HEK293 (cell line): Measurements from ENCODE around the gene DCAF5.
A peak's percentile ranks its signal among the peaks of the same experiment; 100 is the strongest.

ENCODE experiments used
- CTCF ChIA-PET: fragments of 350-600 bp; formaldehyde crosslinking; extraction: SDS; loops from one replicate; lab custom pipeline; 2021; ENCODE audit warnings: antibody characterized with exemption; lab: Yijun Ruan, JAX
- POLR2A ChIA-PET: fragments of 300-600 bp; formaldehyde crosslinking; extraction: SDS; loops from one replicate; lab custom pipeline; 2020; ENCODE audit warnings: antibody characterized with exemption, inconsistent platforms; lab: Yijun Ruan, JAX
- H3K27ac ChIP-seq: fragments of 200-500 bp; sonication (Bioruptor generic); 2 replicates; pipeline ENCODE4 v1.5.1; 2014; ENCODE audit warnings: low read depth, low read length, control low read depth, inconsistent platforms; ENCODE audit errors: extremely low read depth
- H3K36me3 ChIP-seq, 2 experiments: fragments of 200-500 bp in 1 of 2; sonication (Bioruptor generic) in 1 of 2; 1 replicate in 1 of 2; 2 replicates in 1 of 2; pipeline ENCODE4 v1.5.1; 2014 to 2017; ENCODE audit warnings: inconsistent platforms in 2 of 2, low read length in 2 of 2; ENCODE audit not compliant: control insufficient read depth in 2 of 2, insufficient read depth in 1 of 2
- H3K4me1 ChIP-seq: fragments of 200-500 bp; sonication (Bioruptor generic); 2 replicates; pipeline ENCODE4 v1.5.1; 2014; ENCODE audit warnings: mild to moderate bottlenecking, low read length, inconsistent platforms; ENCODE audit not compliant: control insufficient read depth, insufficient read depth
- H3K4me3 ChIP-seq: 2 replicates; pipeline ENCODE4 v1.5.1; 2011; ENCODE audit warnings: low read depth, mild to moderate bottlenecking, control low read depth, low read length, moderate library complexity
- H3K9me3 ChIP-seq: fragments of 200-500 bp; sonication (Bioruptor generic); 2 replicates; pipeline ENCODE4 v1.5.1; 2014; ENCODE audit warnings: low read depth, low read length, inconsistent platforms; ENCODE audit not compliant: control insufficient read depth, insufficient read depth
- GLI2 ChIP-seq: fragments of 450-650 bp; formaldehyde crosslinking; IDR thresholded peaks from 2 replicates; pipeline ENCODE4; 2017; ENCODE audit warnings: missing biosample characterization, missing genetic modification characterization, low read depth, borderline replicate concordance
- GLIS2 ChIP-seq: fragments of 450-650 bp; formaldehyde crosslinking; IDR thresholded peaks from 2 replicates; pipeline ENCODE4 v1.5.1; 2016; ENCODE audit warnings: missing biosample characterization, missing genetic modification characterization
- HOXD13 ChIP-seq: sonication (generic); formaldehyde crosslinking; IDR thresholded peaks from 2 replicates; pipeline ENCODE4 v1.8.0; 2022; ENCODE audit warnings: missing genetic modification reagents, borderline replicate concordance
- KLF16 ChIP-seq: fragments of 450-650 bp; formaldehyde crosslinking; IDR thresholded peaks from 2 replicates; pipeline ENCODE4 v1.5.1; 2017; ENCODE audit warnings: missing biosample characterization, missing genetic modification characterization
- MZF1 ChIP-seq: fragments of 450-650 bp; formaldehyde crosslinking; IDR thresholded peaks from 2 replicates; pipeline ENCODE4 v1.5.1; 2017; ENCODE audit warnings: missing biosample characterization, missing genetic modification characterization, borderline replicate concordance
- PRDM10 ChIP-seq: fragments of 450-650 bp; formaldehyde crosslinking; IDR thresholded peaks from 2 replicates; pipeline ENCODE4 v1.5.1; 2016; ENCODE audit warnings: missing biosample characterization, missing genetic modification characterization
- ZNF24 ChIP-seq: fragments of 450-650 bp; formaldehyde crosslinking; IDR thresholded peaks from 2 replicates; pipeline ENCODE4 v1.5.1; 2016; ENCODE audit warnings: missing biosample characterization, missing genetic modification characterization
- ZNF280D ChIP-seq: fragments of 450-650 bp; formaldehyde crosslinking; IDR thresholded peaks from 2 replicates; pipeline ENCODE4 v1.5.1; 2016; ENCODE audit warnings: missing biosample characterization, missing genetic modification characterization
- ZNF292 ChIP-seq: fragments of 450-650 bp; formaldehyde crosslinking; IDR thresholded peaks from 2 replicates; pipeline ENCODE4 v1.5.1; 2016; ENCODE audit warnings: low read depth, missing biosample characterization, missing genetic modification characterization, borderline replicate concordance
- ZNF433 ChIP-seq: fragments of 450-650 bp; formaldehyde crosslinking; IDR thresholded peaks from 2 replicates; pipeline ENCODE4 v1.5.1; 2016; ENCODE audit warnings: missing biosample characterization, missing genetic modification characterization, low read depth
- ZNF544 ChIP-seq: fragments of 450-650 bp; formaldehyde crosslinking; IDR thresholded peaks from 2 replicates; pipeline ENCODE4 v1.5.0; 2017; ENCODE audit warnings: missing biosample characterization, missing genetic modification characterization
- ZNF660 ChIP-seq: fragments of 450-650 bp; IDR thresholded peaks from 2 replicates; pipeline ENCODE4 v1.5.1; 2018; ENCODE audit warnings: missing biosample characterization, mild to moderate bottlenecking, missing genetic modification characterization
- ZNF664 ChIP-seq: fragments of 450-650 bp; formaldehyde crosslinking; IDR thresholded peaks from 2 replicates; pipeline ENCODE4 v1.5.1; 2016; ENCODE audit warnings: missing biosample characterization, missing genetic modification characterization
- ZNF777 ChIP-seq: fragments of 450-650 bp; formaldehyde crosslinking; IDR thresholded peaks from 2 replicates; pipeline ENCODE4 v1.5.1; 2017; ENCODE audit warnings: missing biosample characterization, missing genetic modification characterization, borderline replicate concordance
- ZNF837 ChIP-seq: fragments of 450-650 bp; formaldehyde crosslinking; IDR thresholded peaks from 2 replicates; pipeline ENCODE4 v1.5.1; 2016; ENCODE audit warnings: missing biosample characterization, missing genetic modification characterization
- ZSCAN5A ChIP-seq: fragments of 450-650 bp; formaldehyde crosslinking; IDR thresholded peaks from 2 replicates; pipeline ENCODE4 v1.5.1; 2016; ENCODE audit warnings: missing biosample characterization, missing genetic modification characterization

Gene DCAF5

GRCh38 chr14:69101331-69101826, 51.5 kb downstream of the DCAF5 start (continued):
- no peak for TF ChIP-seq ZNF544
- 0 out of 2 replicates have a peak, but pooled peaks have one; percentile 18 for TF ChIP-seq PRDM10
- no peak for TF ChIP-seq ZNF837 (tag by site-specific recombination)
- no peak for TF ChIP-seq HOXD13
- TF ChIP-seq ZNF660 (tag by site-specific recombination): 0 out of 2 replicates have a peak, but pooled peaks have one; percentile 30
- TF ChIP-seq ZNF664 (tag by site-specific recombination): no peak

GRCh38 chr14:69097974-69098373, 54.9 kb downstream of the DCAF5 start:
- Histone ChIP-seq H3K27ac (no peak overlapping the region), H3K36me3 (peaks cover 5 to 6% of the 10 kb centered on the region in 2 experiments), H3K4me1 (0 out of 2 replicates have a peak, but pooled peaks cover 7% of the 10 kb centered on the region), H3K9me3 (no peaks in the 10 kb centered on the region), H3K4me3 (no peak overlapping the region)
- CTCF ChIA-PET: interaction anchor here (0.6 to 2.7 kb wide), 2 partner anchors 10 to 98 kb away, joined by 3 to 11 read pairs; no protein-coding TSS in a partner anchor
- no peak for TF ChIP-seq KLF16
- TF ChIP-seq GLI2 (tag by site-specific recombination): no peak
- no peak for TF ChIP-seq ZNF433 (tag by site-specific recombination)
- TF ChIP-seq ZNF280D (tag by site-specific recombination): no peak
- no peak for TF ChIP-seq ZNF777 (tag by site-specific recombination)
- no peak for TF ChIP-seq ZNF292 (tag by site-specific recombination)
- TF ChIP-seq ZNF24 (tag by site-specific recombination): no peak
- no peak for TF ChIP-seq MZF1 (tag by site-specific recombination)
- TF ChIP-seq ZSCAN5A (tag by site-specific recombination): no peak
- TF ChIP-seq GLIS2 (tag by site-specific recombination): no peak
- POLR2A ChIA-PET: no interaction called here
